ENCODE measurements around the gene TLE2. TPM values are rescaled to one million over a fixed set of nuclear protein-coding genes. Genes with fewer than 3 reads are reported as not detected.

TLE2 gene
- total RNA-seq, 1 donor from 2014 or later = not detected

- peak overlapping the region; percentile 85 for H3K4me3 Mint-ChIP-seq
- Histone ChIP-seq H3F3A (ENCODE audit: low read depth) (peaks cover 47% of the 10 kb centered on the region), H3K27me3 (peaks cover 11% of the 10 kb centered on the region), H3K27ac (no peak overlapping the region), H3K4me1 (peaks cover 24% of the 10 kb centered on the region), H3K4me3 (peak overlapping the region; percentile 96), H3K79me2 (ENCODE audit: low read depth) (peaks cover 6% of the 10 kb centered on the region), H3K36me3 (peaks cover 5% of the 10 kb centered on the region), H3K9me3 (ENCODE audit: low read depth) (no peaks in the 10 kb centered on the region), H4K20me1 (ENCODE audit: low read depth) (peaks cover 52% of the 10 kb centered on the region), H3K4me2 (peak overlapping the region; percentile 97), H3K9ac (no peak overlapping the region), H2AFZ (replicated peaks) (no peak overlapping the region)
- no peaks in the 10 kb centered on the region for H3K9me3 Mint-ChIP-seq
- TF ChIP-seq EZH2 (IDR thresholded peaks at IDR 0.05) = no peak
- no peak for TF ChIP-seq EZH2phosphoT487 (IDR thresholded peaks at IDR 0.05)
- TF ChIP-seq CTCF (IDR thresholded peaks at IDR 0.05) = no peak
- peaks cover 7% of the 10 kb centered on the region for H3K36me3 Mint-ChIP-seq
- no peak overlapping the region for H3K27ac Mint-ChIP-seq
- H3K4me1 Mint-ChIP-seq = peaks cover 22% of the 10 kb centered on the region
- H3K27me3 Mint-ChIP-seq (ENCODE audit: insufficient read depth, low read depth) = peaks cover 15% of the 10 kb centered on the region
- DNase-seq (ENCODE audit: low spot score) = no peak
Measured at GRCh38 chr19:3060857-3061181, 31.7 kb upstream of the TLE2 start.

GRCh38 chr19:3059653-3060052 is 30.6 kb upstream of the TLE2 start:
- Histone ChIP-seq H3K27me3 (peaks cover 11% of the 10 kb centered on the region), H2AFZ (replicated peaks) (no peak overlapping the region), H3K4me2 (no peak overlapping the region), H3K9ac (no peak overlapping the region), H4K20me1 (ENCODE audit: low read depth) (peaks cover 63% of the 10 kb centered on the region), H3K4me3 (no peak overlapping the region), H3K36me3 (peaks cover 5% of the 10 kb centered on the region), H3F3A (ENCODE audit: low read depth) (peaks cover 59% of the 10 kb centered on the region), H3K27ac (no peak overlapping the region), H3K79me2 (ENCODE audit: low read depth) (peaks cover 6% of the 10 kb centered on the region), H3K9me3 (ENCODE audit: low read depth) (no peaks in the 10 kb centered on the region), H3K4me1 (peaks cover 28% of the 10 kb centered on the region)
- Mint-ChIP-seq H3K36me3 (peaks cover 12% of the 10 kb centered on the region), H3K27ac (no peak overlapping the region), H3K4me1 (peaks cover 28% of the 10 kb centered on the region), H3K27me3 (ENCODE audit: insufficient read depth, low read depth) (peaks cover 11% of the 10 kb centered on the region), H3K9me3 (no peaks in the 10 kb centered on the region), H3K4me3 (no peak overlapping the region)
- no peak for DNase-seq (ENCODE audit: low spot score)
- no peak for TF ChIP-seq CTCF (IDR thresholded peaks at IDR 0.05)
- no peak for TF ChIP-seq EZH2phosphoT487 (IDR thresholded peaks at IDR 0.05)
- no peak for TF ChIP-seq EZH2 (IDR thresholded peaks at IDR 0.05)

- TF ChIP-seq CTCF (IDR thresholded peaks at IDR 0.05) (no peak), EZH2phosphoT487 (IDR thresholded peaks at IDR 0.05) (no peak), EZH2 (IDR thresholded peaks at IDR 0.05) (no peak)
- H3K27ac Mint-ChIP-seq = no peak overlapping the region
- Histone ChIP-seq H3K9ac (no peak overlapping the region), H3K9me3 (ENCODE audit: low read depth) (no peaks in the 10 kb centered on the region), H3K4me1 (peaks cover 28% of the 10 kb centered on the region), H3K4me2 (no peak overlapping the region), H3K27ac (no peak overlapping the region), H3K4me3 (no peak overlapping the region), H4K20me1 (ENCODE audit: low read depth) (peaks cover 71% of the 10 kb centered on the region), H3K27me3 (peaks cover 11% of the 10 kb centered on the region), H3K79me2 (ENCODE audit: low read depth) (peaks cover 6% of the 10 kb centered on the region), H2AFZ (replicated peaks) (no peak overlapping the region), H3K36me3 (peaks cover 5% of the 10 kb centered on the region), H3F3A (ENCODE audit: low read depth) (peaks cover 65% of the 10 kb centered on the region)
- H3K4me1 Mint-ChIP-seq = peaks cover 32% of the 10 kb centered on the region
- peaks cover 15% of the 10 kb centered on the region for H3K36me3 Mint-ChIP-seq
- no peaks in the 10 kb centered on the region for H3K9me3 Mint-ChIP-seq
- H3K4me3 Mint-ChIP-seq = no peak overlapping the region
- peaks cover 7% of the 10 kb centered on the region for H3K27me3 Mint-ChIP-seq (ENCODE audit: insufficient read depth, low read depth)
- DNase-seq (ENCODE audit: low spot score) = no peak
Measured at GRCh38 chr19:3058821-3059314, 29.8 kb upstream of the TLE2 start.

Measured in neural progenitor cell (in vitro differentiated cells).